Gastroesophageal sphincter (tissue), 4 donors: ENCODE results near the gene UAP1L1. TPM values are rescaled to one million over a fixed set of nuclear protein-coding genes. Genes with fewer than 3 reads are reported as not detected.

Experiments
- ATAC-seq: fragments of 150-250 bp; one replicate; pipeline ENCODE4 v1.9.1; 2016; ENCODE audit warnings: mild to moderate bottlenecking, moderate library complexity
- H3K27ac ChIP-seq, 4 donors: fragments of 200-600 bp; sonication (generic) in 3 of 4; 1 replicate in 3 of 4; 2 replicates in 1 of 4; pipeline ENCODE4 v1.5.1; 2016 to 2019
- H3K27me3 ChIP-seq: fragments of 200-600 bp; sonication (generic); one replicate; pipeline ENCODE4 v1.5.1; 2019
- H3K36me3 ChIP-seq, 2 donors: fragments of 200-600 bp; sonication (generic); one replicate each; pipeline ENCODE4 v1.5.1; 2019; ENCODE audit warnings: control low read depth in 1 of 2
- H3K4me1 ChIP-seq, 3 donors: fragments of 200-600 bp; sonication (generic); 1 replicate in 2 of 3; 2 replicates in 1 of 3; pipeline ENCODE4 v1.5.1; 2016 to 2019; ENCODE audit warnings: control low read depth in 2 of 3
- H3K4me3 ChIP-seq, 2 donors: fragments of 200-600 bp; sonication (generic); one replicate each; pipeline ENCODE4 v1.5.1; 2019; ENCODE audit warnings: mild to moderate bottlenecking in 1 of 2, moderate library complexity in 1 of 2
- H3K9me3 ChIP-seq, 3 donors: fragments of 200-600 bp; sonication (generic); one replicate each; pipeline ENCODE4 v1.5.1; 2017 to 2019; ENCODE audit warnings: control low read depth in 2 of 3
- EP300 ChIP-seq: sonication (generic); formaldehyde crosslinking; IDR thresholded peaks from one replicate; pipeline ENCODE4 v1.6.1; 2017; ENCODE audit warnings: antibody characterized with exemption, mild to moderate bottlenecking
- POLR2A ChIP-seq, 2 donors: fragments of 450-650 bp; IDR thresholded peaks; one replicate each; pipeline ENCODE4 v1.6.1; 2017; ENCODE audit warnings: antibody characterized with exemption in 2 of 2, mild to moderate bottlenecking in 2 of 2, moderate library complexity in 1 of 2
- POLR2AphosphoS5 ChIP-seq: sonication (generic); formaldehyde crosslinking; IDR thresholded peaks from one replicate; pipeline ENCODE4 v1.6.1; 2017; ENCODE audit warnings: antibody characterized with exemption
- WGBS, 2 donors: methylation state at CpG; one replicate each; pipeline ENCODE4 v1.1.5; 2018; ENCODE audit warnings: low coverage in 1 of 2; 5-methylcytosine and 5-hydroxymethylcytosine counted together
- total RNA-seq, 4 donors: library from RNA; depleted of rRNA; stranded (reverse); fragments of >200 nt; gene quantifications; one replicate each; pipeline ENCODE4 v1.1.0, GENCODE V29; 2016
- TF ChIP-seq, protein P1 (sequence below), 4 experiments: fragments of 200-600 bp in 2 of 4; fragments of 450-650 bp in 2 of 4; sonication (generic) in 1 of 4; IDR thresholded peaks; one replicate each; pipeline ENCODE4 v1.5.1; 2017 to 2019; ENCODE audit warnings: antibody characterized with exemption in 4 of 4, mild to moderate bottlenecking in 2 of 4, moderate library complexity in 2 of 4

Gene UAP1L1
- total RNA-seq, 4 donors from 2014 or later = 4.2 to 7.3 (median 6.0) TPM

- peaks cover 0 to 49% (median 19%) of the 10 kb centered on the region in 3 donors for H3K4me1 ChIP-seq
- H3K27me3 ChIP-seq = peaks cover 21% of the 10 kb centered on the region
- H3K9me3 ChIP-seq = no peaks in the 10 kb centered on the region
- H3K36me3 ChIP-seq = peaks cover 0 to 54% of the 10 kb centered on the region in 2 donors
- no peak for TF ChIP-seq EP300
- TF ChIP-seq, protein P1, sequence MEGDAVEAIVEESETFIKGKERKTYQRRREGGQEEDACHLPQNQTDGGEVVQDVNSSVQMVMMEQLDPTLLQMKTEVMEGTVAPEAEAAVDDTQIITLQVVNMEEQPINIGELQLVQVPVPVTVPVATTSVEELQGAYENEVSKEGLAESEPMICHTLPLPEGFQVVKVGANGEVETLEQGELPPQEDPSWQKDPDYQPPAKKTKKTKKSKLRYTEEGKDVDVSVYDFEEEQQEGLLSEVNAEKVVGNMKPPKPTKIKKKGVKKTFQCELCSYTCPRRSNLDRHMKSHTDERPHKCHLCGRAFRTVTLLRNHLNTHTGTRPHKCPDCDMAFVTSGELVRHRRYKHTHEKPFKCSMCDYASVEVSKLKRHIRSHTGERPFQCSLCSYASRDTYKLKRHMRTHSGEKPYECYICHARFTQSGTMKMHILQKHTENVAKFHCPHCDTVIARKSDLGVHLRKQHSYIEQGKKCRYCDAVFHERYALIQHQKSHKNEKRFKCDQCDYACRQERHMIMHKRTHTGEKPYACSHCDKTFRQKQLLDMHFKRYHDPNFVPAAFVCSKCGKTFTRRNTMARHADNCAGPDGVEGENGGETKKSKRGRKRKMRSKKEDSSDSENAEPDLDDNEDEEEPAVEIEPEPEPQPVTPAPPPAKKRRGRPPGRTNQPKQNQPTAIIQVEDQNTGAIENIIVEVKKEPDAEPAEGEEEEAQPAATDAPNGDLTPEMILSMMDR (IDR thresholded peaks at IDR 0.05) = no peak
- TF ChIP-seq POLR2AphosphoS5 = no peak
- TF ChIP-seq POLR2A (IDR thresholded peaks at IDR 0.05) = no peak
- ATAC-seq = no peak
- no peak overlapping the region for H3K27ac ChIP-seq
- peak overlapping the region in 1 of 2 donors; percentile 70 for H3K4me3 ChIP-seq
- no CpG with 5 or more reads among the region's 51 CpGs for WGBS, 2 donors
Measured at GRCh38 chr9:137078701-137079400, 1.5 kb downstream of the UAP1L1 start.

DNA sequence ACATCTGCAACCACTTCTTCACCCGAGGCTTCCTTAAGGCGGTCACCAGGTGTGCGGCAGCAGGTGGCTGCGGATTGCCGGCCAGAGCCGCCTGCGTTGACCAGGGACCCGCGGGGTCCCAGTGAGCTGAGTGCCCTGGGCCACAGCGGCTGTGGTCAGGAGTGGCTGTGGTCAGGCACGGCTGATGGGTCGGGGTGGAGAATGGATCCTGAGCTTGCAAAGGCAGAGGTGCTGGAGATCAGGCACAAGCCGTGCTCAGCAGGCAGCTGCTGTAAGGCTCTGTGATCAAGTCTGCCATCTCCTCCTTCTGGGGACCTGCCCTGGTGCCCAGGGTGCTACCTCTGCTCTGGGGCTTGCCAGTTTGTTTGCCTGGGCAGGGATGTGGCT, 2.1 kb downstream of the UAP1L1 start:
- Histone ChIP-seq H3K36me3 (peaks cover 0 to 54% of the 10 kb centered on the region in 2 donors), H3K4me3 (no peak overlapping the region), H3K9me3 (no peaks in the 10 kb centered on the region), H3K27ac (no peak overlapping the region), H3K4me1 (peaks cover 0 to 54% (median 19%) of the 10 kb centered on the region in 3 donors), H3K27me3 (peaks cover 21% of the 10 kb centered on the region)
- 55% methylated on average over 4 of the region's 13 CpGs; no CpG with 5 or more reads in 1 of the 2 donors for WGBS, 2 donors
- TF ChIP-seq EP300 (no peak), POLR2A (IDR thresholded peaks at IDR 0.05) (no peak), POLR2AphosphoS5 (no peak)
- TF ChIP-seq, protein P1 (IDR thresholded peaks at IDR 0.05) = no peak
- ATAC-seq = no peak

DNA sequence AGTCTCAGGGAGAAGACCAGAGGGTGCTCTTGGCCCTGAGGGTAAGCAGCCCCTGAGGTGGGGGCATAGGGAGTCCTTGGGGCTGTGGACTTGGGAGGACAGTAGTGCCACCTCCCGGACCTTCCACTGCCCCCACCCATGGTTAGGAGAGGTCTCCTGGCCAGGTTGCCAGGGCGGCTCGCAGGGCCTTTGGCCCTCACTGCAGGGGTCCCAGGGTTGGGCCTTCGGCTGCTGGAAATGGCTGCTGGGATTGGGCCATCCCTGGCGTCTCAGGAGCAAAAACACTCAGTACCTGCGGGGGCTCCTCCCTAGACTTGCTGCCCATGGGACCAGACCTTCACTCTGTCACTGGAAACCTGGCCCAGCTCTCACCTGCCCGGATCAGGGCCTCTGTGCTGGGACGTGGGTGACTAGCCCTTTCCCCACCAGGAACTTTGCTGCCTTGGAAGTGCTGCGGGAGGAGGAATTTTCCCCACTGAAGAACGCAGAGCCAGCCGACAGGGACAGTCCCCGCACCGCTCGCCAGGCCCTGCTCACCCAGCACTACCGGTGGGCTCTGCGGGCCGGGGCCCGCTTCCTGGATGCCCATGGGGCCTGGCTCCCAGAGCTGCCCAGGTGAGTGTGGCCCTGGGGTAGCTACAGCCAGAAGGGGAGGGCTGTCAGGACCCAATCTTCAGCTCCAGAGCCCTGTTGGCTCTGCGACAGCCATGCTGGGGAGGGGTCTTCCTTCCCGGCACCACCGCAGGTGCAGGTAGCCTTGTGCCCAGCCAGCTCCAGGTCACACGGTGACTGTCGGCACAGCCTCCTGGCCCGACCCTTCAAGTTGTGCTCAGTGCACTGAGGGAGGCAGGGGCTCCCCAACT, 3.2 kb downstream of the UAP1L1 start:
- H3K9me3 ChIP-seq = no peaks in the 10 kb centered on the region
- H3K4me3 ChIP-seq = no peak overlapping the region
- H3K27me3 ChIP-seq = peaks cover 21% of the 10 kb centered on the region
- ATAC-seq = no peak
- H3K27ac ChIP-seq = no peak overlapping the region
- WGBS, 2 donors = 100% methylated on average over 1 to 2 of the region's 24 CpGs
- H3K36me3 ChIP-seq = peaks cover 0 to 54% of the 10 kb centered on the region in 2 donors
- H3K4me1 ChIP-seq = peaks cover 0 to 65% (median 22%) of the 10 kb centered on the region in 3 donors
- TF ChIP-seq EP300 = no peak
- TF ChIP-seq, protein P1 (IDR thresholded peaks at IDR 0.05) = no peak
- TF ChIP-seq POLR2A (IDR thresholded peaks at IDR 0.05) = no peak
- TF ChIP-seq POLR2AphosphoS5 = no peak

GRCh38 chr9:137082222-137082924, 5.1 kb downstream of the UAP1L1 start:
- Histone ChIP-seq H3K27me3 (peaks cover 18% of the 10 kb centered on the region), H3K9me3 (no peaks in the 10 kb centered on the region), H3K27ac (peak overlapping the region in 3 of 4 donors; percentile 72 to 74 (median 74)), H3K4me3 (no peak overlapping the region), H3K4me1 (peaks cover 0 to 68% (median 27%) of the 10 kb centered on the region in 3 donors), H3K36me3 (peaks cover 0 to 54% of the 10 kb centered on the region in 2 donors)
- ATAC-seq = no peak
- no peak for TF ChIP-seq POLR2AphosphoS5
- TF ChIP-seq POLR2A (IDR thresholded peaks at IDR 0.05) = no peak
- TF ChIP-seq, protein P1 (IDR thresholded peaks at IDR 0.05) = no peak
- no peak for TF ChIP-seq EP300
- no CpG with 5 or more reads among the region's 16 CpGs for WGBS, 2 donors
